ENCODE results near the gene PID1.

- no peak for TF ChIP-seq CTCF (IDR thresholded peaks at IDR 0.05)
- no peak for TF ChIP-seq POLR2AphosphoS5 (IDR thresholded peaks at IDR 0.05)
- TF ChIP-seq POLR2A (IDR thresholded peaks at IDR 0.05), result no peak
Measured at GRCh38 chr2:229296016-229296415, 24.9 kb upstream of the PID1 start.
